ENCODE measurements around the gene PLEKHF1.
"Not testable (repeated sequence)": the region's sequence is repeated elsewhere in the genome, so short reads cannot be mapped to it uniquely, and the experiment has no call there.

PLEKHF1 gene

GRCh38 chr19:29704562-29705558, 39.6 kb downstream of the PLEKHF1 start:
- WGBS, 2 experiments (ENCODE audit: insufficient coverage in 2 of 2), result 93% methylated on average over 12 of the region's 14 CpGs
- no peaks in the 10 kb centered on the region for H3K4me1 ChIP-seq (ENCODE audit: control insufficient read depth, insufficient read depth, low read length, poor library complexity, severe bottlenecking)
- H3K36me3 ChIP-seq (ENCODE audit: control insufficient read depth, insufficient read depth, low read length), result peaks cover 56% of the 10 kb centered on the region
- H3K4me3 ChIP-seq (ENCODE audit: extremely low read depth, insufficient read depth, low read length, poor library complexity, severe bottlenecking), result no peak overlapping the region
- no peaks in the 10 kb centered on the region for H3K9me3 ChIP-seq (ENCODE audit: control insufficient read depth, low read length)
- H3K27ac ChIP-seq (ENCODE audit: low read depth, low read length, severe bottlenecking), result no peak overlapping the region

- Histone ChIP-seq H3K9me3 (ENCODE audit: control insufficient read depth, low read length) (no peaks in the 10 kb centered on the region), H3K27ac (ENCODE audit: low read depth, low read length, severe bottlenecking) (no peak overlapping the region), H3K4me1 (ENCODE audit: control insufficient read depth, insufficient read depth, low read length, poor library complexity, severe bottlenecking) (no peaks in the 10 kb centered on the region), H3K36me3 (ENCODE audit: control insufficient read depth, insufficient read depth, low read length) (peaks cover 60% of the 10 kb centered on the region), H3K4me3 (ENCODE audit: extremely low read depth, insufficient read depth, low read length, poor library complexity, severe bottlenecking) (no peak overlapping the region)
- 85 to 89% methylated on average over 3 to 8 of the region's 9 CpGs for WGBS, 2 experiments (ENCODE audit: insufficient coverage in 2 of 2)
Measured at GRCh38 chr19:29705706-29706105, 40.4 kb downstream of the PLEKHF1 start.

DNA sequence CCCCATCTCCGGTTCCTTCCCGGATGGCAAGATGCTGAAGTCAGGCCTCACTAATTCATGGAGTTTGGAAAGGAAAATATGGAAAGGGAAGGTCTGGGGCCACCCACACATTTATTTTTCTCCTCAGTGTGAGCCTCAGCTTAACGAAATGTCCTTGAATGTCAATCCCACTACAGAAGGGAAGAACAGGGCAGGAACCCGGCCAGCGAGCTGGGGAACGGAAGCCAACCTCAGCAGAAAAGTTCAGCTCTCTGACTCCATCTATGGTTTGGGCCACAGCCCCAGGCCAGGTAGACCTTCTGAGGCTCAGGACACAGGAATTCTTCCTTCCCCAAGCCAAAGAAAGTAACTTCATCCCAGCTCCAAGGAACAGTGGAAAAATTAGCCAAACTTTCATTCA, 41.4 kb downstream of the PLEKHF1 start:
- Histone ChIP-seq H3K36me3 (ENCODE audit: control insufficient read depth, insufficient read depth, low read length) (peaks cover 58% of the 10 kb centered on the region), H3K4me3 (ENCODE audit: extremely low read depth, insufficient read depth, low read length, poor library complexity, severe bottlenecking) (no peak overlapping the region)
- WGBS, 2 experiments (ENCODE audit: insufficient coverage in 2 of 2), result 87 to 98% methylated on average over 3 to 4 of the region's 6 CpGs

GRCh38 chr19:29708554-29709439, 43.5 kb downstream of the PLEKHF1 start:
- H3K36me3 ChIP-seq (ENCODE audit: control insufficient read depth, insufficient read depth, low read length), result peaks cover 51% of the 10 kb centered on the region
- 84 to 93% methylated on average over 13 to 15 of the region's 18 CpGs for WGBS, 2 experiments (ENCODE audit: insufficient coverage in 2 of 2)
- H3K27ac ChIP-seq (ENCODE audit: low read depth, low read length, severe bottlenecking), result no peak overlapping the region
- no peaks in the 10 kb centered on the region for H3K9me3 ChIP-seq (ENCODE audit: control insufficient read depth, low read length)
- no peak overlapping the region for H3K4me3 ChIP-seq (ENCODE audit: extremely low read depth, insufficient read depth, low read length, poor library complexity, severe bottlenecking)
- peaks cover 5% of the 10 kb centered on the region for H3K4me1 ChIP-seq (ENCODE audit: control insufficient read depth, insufficient read depth, low read length, poor library complexity, severe bottlenecking)

More for the DNA sequence above, 41.4 kb downstream of the PLEKHF1 start:
- Histone ChIP-seq H3K9me3 (ENCODE audit: control insufficient read depth, low read length) (no peaks in the 10 kb centered on the region), H3K4me1 (ENCODE audit: control insufficient read depth, insufficient read depth, low read length, poor library complexity, severe bottlenecking) (no peaks in the 10 kb centered on the region), H3K27ac (ENCODE audit: low read depth, low read length, severe bottlenecking) (no peak overlapping the region)

GRCh38 chr19:29709440-29709798, 44.2 kb downstream of the PLEKHF1 start:
- WGBS, 2 experiments (ENCODE audit: insufficient coverage in 2 of 2), result 90% methylated on average over 1 of the region's 2 CpGs; no CpG with 5 or more reads in 1 of the 2 experiments
- not testable (repeated sequence) for H3K27ac ChIP-seq (ENCODE audit: low read depth, low read length, severe bottlenecking); H3K4me1 ChIP-seq (ENCODE audit: control insufficient read depth, insufficient read depth, low read length, poor library complexity, severe bottlenecking); H3K9me3 ChIP-seq (ENCODE audit: control insufficient read depth, low read length); H3K4me3 ChIP-seq (ENCODE audit: extremely low read depth, insufficient read depth, low read length, poor library complexity, severe bottlenecking)
- H3K36me3 ChIP-seq (ENCODE audit: control insufficient read depth, insufficient read depth, low read length), result peaks cover 49% of the 10 kb centered on the region

GRCh38 chr19:29711584-29712132, 46.4 kb downstream of the PLEKHF1 start:
- WGBS, 2 experiments (ENCODE audit: insufficient coverage in 2 of 2), result 88% methylated on average over 4 of the region's 6 CpGs
- no peaks in the 10 kb centered on the region for H3K9me3 ChIP-seq (ENCODE audit: control insufficient read depth, low read length)
- no peak overlapping the region for H3K27ac ChIP-seq (ENCODE audit: low read depth, low read length, severe bottlenecking)
- peaks cover 30% of the 10 kb centered on the region for H3K36me3 ChIP-seq (ENCODE audit: control insufficient read depth, insufficient read depth, low read length)
- H3K4me3 ChIP-seq (ENCODE audit: extremely low read depth, insufficient read depth, low read length, poor library complexity, severe bottlenecking), result no peak overlapping the region
- H3K4me1 ChIP-seq (ENCODE audit: control insufficient read depth, insufficient read depth, low read length, poor library complexity, severe bottlenecking), result peaks cover 14% of the 10 kb centered on the region

DNA sequence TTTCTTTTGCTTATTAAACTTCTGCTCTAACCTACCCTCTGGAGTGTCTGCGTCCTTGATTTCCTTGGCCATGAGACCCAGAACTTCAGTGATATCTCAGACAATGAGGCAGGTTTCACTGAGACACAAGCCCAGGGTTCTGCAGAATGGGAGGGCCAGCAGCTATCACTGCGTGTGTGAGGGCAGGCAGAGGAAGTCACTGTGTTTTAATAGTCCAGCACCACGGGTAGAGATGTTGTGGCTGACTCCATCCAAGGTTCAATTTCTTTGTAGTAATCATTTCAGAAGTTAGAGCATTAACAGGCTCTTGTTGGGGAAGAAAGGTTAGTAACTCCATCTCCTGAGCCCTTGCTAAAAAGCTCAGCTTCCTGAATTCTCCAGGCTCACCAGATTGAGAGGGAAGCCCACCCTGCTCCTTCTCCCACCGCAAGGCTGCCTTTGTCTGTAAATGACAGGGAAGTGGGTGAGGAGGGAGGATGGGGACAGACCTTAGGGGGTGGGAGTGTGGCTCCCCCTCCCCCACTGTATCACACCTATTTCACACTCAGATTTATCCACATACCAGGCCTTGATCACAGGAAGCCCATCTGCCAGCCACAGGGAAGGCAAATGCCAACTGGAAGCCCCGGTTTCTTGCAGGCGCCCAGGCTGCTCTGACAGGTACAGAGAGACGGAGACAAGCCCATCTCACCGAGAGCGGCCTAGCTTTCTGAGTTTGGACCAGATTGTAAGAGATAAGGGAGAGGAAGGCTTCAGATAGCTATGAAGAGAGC, 47.7 kb downstream of the PLEKHF1 start:
- WGBS, 2 experiments (ENCODE audit: insufficient coverage in 2 of 2), result 78 to 87% methylated on average over 3 to 6 of the region's 9 CpGs
- Histone ChIP-seq H3K4me3 (ENCODE audit: extremely low read depth, insufficient read depth, low read length, poor library complexity, severe bottlenecking) (no peak overlapping the region), H3K9me3 (ENCODE audit: control insufficient read depth, low read length) (no peaks in the 10 kb centered on the region), H3K4me1 (ENCODE audit: control insufficient read depth, insufficient read depth, low read length, poor library complexity, severe bottlenecking) (peaks cover 14% of the 10 kb centered on the region), H3K27ac (ENCODE audit: low read depth, low read length, severe bottlenecking) (no peak overlapping the region), H3K36me3 (ENCODE audit: control insufficient read depth, insufficient read depth, low read length) (peaks cover 20% of the 10 kb centered on the region)

DNA sequence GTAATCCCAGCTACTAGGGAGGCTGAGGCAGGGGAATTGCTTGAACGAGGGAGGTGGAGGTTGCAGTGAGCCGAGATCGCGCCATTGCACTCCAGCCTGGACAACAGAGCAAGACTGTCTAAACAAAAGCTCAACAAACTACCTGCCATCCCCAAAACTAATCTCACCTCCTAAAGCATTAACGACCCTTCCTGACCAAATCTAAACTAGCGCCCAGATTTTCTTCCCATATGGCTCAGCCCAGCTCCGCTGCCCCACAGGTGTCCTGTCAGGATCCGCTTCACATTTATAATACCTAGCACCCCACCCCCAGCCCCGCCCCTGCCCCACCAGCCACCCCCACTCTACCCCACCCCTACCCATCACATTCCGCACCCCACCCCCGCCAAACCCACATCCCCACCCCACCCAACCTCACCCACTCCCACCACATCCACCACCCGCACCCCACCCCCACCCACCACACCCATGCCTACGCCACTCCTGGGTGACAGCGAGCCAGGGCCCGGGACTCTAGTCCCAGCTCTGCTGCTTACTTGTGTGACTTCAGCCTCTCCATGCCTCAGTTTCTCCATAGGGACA, 49.2 kb downstream of the PLEKHF1 start:
- 66 to 78% methylated on average over 7 to 8 of the region's 15 CpGs for WGBS, 2 experiments (ENCODE audit: insufficient coverage in 2 of 2)
- H3K4me3 ChIP-seq (ENCODE audit: extremely low read depth, insufficient read depth, low read length, poor library complexity, severe bottlenecking), result peak overlapping the region; percentile 63
- peaks cover 7% of the 10 kb centered on the region for H3K36me3 ChIP-seq (ENCODE audit: control insufficient read depth, insufficient read depth, low read length)
- no peaks in the 10 kb centered on the region for H3K9me3 ChIP-seq (ENCODE audit: control insufficient read depth, low read length)
- H3K4me1 ChIP-seq (ENCODE audit: control insufficient read depth, insufficient read depth, low read length, poor library complexity, severe bottlenecking), result peaks cover 14% of the 10 kb centered on the region
- H3K27ac ChIP-seq (ENCODE audit: low read depth, low read length, severe bottlenecking), result no peak overlapping the region

GRCh38 chr19:29714953-29715700, 49.9 kb downstream of the PLEKHF1 start, which contains the start of gene C19orf12:
Gene C19orf12 (minus strand): TSS chr19:29715261. CDS start chr19:29708413, 6,848 bp downstream.
- Histone ChIP-seq H3K27ac (ENCODE audit: low read depth, low read length, severe bottlenecking) (peak within 1 kb of the TSS; percentile 76), H3K9me3 (ENCODE audit: control insufficient read depth, low read length) (no peaks in the 10 kb centered on the region), H3K4me3 (ENCODE audit: extremely low read depth, insufficient read depth, low read length, poor library complexity, severe bottlenecking) (peak within 1 kb of the TSS; percentile 63), H3K4me1 (ENCODE audit: control insufficient read depth, insufficient read depth, low read length, poor library complexity, severe bottlenecking) (peaks cover 14% of the 10 kb centered on the region), H3K36me3 (ENCODE audit: control insufficient read depth, insufficient read depth, low read length) (peaks cover 7% of the 10 kb centered on the region)
- WGBS, 2 experiments (ENCODE audit: insufficient coverage in 2 of 2), result 0 to 1% methylated on average over 25 to 43 of the region's 72 CpGs

All from mesodermal cell (in vitro differentiated cells).